Measurements from ENCODE around the gene SORBS1. TPM values are rescaled to one million over a fixed set of nuclear protein-coding genes. Genes with fewer than 3 reads are reported as not detected.

SORBS1 gene
- polyA plus RNA-seq, 1 donor: 76.7 TPM

DNA sequence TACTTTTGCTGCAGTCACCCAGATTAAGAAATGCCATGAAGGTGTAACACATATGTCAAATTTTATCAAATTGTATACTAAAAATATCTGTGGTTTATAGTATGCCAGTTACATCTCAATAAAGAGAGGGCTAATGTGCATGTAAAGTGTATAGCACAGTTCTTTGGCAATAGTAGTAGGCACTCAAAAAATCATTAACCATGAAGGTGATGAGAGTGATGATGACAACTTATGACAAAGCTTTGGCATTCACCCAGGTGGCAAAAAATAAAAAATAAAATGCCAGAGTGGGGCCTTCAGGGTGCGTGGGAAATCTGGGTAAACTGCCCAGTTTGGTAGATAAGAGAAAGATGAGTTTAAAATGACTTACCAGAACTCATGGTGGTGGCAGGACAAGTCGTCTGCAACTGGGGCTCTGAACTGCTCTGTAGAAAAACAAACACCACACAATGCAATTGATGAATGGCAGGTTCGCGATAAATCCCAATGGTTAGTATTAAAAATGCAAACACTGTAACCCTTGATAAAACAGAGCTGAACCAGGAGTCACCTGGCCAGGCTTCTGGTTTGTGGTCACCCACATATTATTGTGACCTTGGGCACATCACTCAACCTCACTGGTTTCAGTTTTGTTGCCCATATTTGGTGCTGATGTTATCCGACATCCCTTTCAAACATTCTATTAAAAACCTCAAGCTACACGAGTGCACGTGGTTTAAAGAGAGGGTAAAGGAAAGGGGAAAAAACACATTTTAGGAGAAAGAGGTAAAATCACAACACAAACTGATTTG lies 120.2 kb downstream of the SORBS1 start:
- no peak for DNase-seq (ENCODE audit: low read depth)

DNA sequence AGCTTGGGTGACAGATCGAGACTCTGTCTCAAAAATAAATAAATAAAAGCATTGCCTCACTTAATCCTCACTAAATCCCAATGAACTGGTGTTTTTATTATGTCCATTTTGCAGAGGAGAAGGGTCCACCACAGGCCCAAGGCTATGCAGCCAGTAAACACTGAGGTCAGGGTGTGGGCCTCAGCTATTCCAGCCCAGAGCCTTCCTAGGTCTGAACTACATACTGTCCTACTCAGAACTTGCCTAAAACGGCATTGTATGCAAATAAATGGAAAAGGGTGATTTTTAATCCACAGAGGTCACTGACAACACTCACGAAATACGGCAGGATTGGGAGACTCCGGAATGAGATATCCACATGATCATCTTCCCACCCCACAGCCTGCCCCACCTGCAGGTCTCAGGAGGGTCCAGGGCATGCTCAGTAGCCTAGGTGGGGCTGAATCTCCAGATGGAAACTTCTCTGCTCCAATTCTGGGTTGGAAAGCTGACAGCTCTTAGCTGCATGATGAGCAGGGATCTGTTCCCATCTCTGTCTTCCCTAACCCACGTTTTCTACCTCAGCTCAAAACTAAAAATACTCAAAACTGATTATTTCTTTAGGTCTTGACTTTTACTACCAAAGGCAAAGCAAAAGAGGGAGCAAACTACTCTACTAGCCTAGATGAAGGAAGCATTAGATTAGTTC lies 121.0 kb downstream of the SORBS1 start:
- DNase-seq (ENCODE audit: low read depth): no peak

DNA sequence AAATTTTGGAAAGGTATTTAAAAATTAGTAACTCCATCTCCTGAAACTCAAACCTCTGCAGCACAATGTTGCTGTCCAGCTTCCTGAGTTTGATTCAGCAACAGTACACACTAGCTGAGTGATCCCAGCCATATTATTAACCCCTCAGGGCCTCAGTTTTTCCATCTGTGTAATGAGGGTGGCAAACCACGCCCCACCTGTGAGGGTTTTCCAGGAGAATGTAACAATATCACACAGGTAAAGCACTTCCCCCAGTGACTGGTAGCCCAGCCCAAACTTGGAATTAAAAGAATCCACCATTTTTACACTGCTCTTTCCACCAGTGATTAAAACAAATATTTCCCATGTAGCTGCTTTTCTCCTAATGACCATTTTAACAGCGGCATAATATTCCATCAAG lies 122.4 kb downstream of the SORBS1 start:
- no peak for DNase-seq (ENCODE audit: low read depth)

DNA sequence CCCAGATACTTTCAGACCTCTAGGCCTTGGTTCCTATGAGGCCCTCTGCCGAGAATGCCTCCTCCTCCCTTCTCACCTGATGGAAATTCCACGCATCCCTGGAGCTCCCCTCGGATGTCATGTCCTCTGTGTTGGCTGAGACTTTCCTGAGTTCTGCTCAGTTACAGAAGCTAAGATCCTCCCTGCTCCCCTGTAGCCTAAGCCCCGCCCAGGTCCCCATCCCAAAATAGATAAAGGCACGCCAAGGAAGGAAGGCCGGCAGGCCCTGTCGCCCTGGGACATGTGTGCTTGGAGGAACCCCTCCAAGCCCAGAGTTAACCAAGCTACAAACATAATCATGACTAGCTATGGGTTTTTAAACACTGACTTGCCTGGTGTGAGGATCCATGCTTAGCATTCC lies 123.5 kb downstream of the SORBS1 start:
- no peak for DNase-seq (ENCODE audit: low read depth)

DNA sequence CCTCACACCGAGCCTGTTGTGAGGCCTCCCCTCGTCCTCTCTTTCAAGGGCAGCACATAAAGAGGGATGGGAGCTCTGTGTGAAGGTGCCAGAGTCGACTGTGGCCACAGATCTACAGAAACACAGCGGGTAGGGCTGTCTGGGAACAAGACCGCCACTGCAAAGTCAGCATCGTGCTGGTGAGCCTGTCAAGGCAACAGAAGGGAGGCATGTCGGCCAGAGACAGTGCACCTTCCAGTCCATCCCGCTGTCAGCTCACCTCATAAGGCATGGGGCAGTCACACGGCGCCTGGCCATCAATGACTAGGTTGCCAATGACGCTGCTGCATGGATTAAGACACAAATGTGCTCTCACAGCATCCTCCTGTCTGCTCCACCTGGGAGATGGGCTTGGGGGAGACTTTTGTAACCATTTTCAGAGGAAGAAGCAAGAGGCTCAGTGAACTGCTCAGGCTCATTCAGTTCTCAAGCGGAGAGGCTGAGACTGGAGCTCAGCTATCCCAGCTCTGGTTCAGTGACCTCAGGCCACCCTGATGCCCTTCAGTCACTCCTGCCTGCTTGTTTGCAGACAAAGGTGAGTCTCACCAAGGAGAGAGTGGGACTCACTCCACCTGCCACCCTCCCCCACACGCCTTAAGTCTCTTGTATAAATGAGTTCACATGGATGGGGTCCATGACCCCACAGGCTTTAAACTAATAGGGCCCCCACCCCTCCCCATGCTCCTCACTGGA lies 125.5 kb downstream of the SORBS1 start:
- no peak for DNase-seq (ENCODE audit: low read depth)

DNA sequence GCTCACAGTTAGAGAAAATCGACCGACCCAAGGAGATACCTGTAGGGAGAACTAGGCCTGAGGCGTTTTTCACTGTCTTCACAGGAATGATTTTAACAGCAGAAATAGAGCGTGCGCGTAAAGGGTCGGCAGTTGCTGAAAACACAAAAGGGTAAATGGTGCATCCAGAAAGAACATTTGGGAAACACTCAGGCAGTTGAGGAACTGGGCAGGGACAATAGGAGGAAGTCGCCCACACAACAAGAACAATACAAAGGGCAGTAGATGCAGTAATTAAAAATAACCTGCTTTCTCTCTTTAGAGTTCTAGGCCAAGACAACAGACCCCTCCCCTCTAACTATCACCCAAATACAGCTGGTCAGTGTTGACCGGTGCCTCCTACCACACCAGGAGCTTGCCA lies 126.6 kb downstream of the SORBS1 start:
- no peak for DNase-seq (ENCODE audit: low read depth)

DNA sequence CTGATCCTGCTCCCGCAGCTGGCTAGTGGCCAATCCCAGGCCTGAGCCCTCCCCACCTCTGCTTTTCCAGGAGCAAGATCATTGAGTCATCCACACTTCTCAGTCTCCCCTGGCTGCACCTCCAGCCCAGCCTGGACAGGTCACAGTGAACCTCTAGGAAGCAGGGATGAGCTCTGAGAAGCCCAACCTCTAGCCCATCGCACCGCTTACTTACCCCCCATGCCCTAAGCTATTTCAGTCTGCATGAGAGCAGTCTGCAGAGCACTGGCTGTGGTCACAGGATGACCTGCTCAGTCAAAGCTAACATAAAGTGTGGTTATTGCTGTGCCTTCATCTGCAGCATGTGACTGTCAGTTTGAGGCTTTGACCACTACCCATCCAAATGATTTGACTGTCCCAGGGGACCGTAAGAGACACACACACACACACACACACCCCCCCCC lies 129.2 kb downstream of the SORBS1 start:
- DNase-seq (ENCODE audit: low read depth): no peak

DNA sequence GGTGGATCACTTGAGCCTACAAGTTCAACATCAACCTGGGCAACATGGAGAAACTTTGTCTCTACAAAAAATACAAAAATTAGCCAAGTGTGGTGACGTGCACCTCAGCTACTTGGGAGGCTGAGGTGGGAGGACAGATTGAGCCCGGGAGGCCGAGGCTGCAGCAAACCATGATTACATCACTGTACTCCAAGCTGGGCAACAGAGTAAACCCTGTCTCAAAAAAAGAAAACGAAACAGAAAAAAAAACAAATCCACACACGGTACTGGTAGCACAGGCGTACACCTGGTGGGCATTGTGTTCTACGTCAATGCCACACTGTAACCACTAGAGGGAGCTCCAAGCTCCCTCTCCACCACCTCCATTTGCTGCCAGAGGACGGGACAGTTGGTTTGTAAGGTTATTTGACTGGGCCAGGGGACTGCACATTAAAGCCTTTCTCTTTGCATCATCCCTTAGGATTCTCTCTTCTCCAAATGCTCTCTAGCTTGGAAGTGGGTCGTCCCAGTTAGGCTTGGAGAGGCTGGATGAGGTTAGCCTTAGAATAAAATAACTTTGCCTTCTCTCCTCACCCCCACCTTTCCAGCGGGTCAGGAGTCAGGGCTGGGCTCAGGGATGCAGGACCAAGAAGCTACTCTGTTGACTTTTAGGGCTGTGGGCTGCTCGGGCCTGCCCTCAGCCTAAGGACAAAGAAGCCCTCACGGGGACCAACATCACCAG lies 130.8 kb downstream of the SORBS1 start:
- DNase-seq (ENCODE audit: low read depth): peak; percentile 44

DNA sequence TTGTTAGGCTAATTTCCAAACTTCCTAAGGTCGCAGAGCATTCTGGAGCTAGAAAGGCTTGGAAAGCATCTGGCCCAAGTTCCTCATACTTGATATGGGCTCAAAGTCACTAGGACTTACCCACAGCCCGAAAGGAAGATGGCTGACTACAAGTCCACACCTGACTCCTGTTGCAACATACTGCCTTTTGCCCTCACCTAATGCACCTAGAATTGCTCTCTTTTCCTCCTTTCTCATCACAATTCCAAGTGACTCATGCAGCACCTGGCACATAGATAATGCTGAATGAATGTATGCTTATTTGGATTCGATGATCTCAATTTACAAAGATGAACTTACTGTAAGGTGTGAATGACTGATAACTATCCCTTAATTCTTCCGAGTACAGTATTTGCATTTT lies 131.5 kb downstream of the SORBS1 start:
- no peak for DNase-seq (ENCODE audit: low read depth)

DNA sequence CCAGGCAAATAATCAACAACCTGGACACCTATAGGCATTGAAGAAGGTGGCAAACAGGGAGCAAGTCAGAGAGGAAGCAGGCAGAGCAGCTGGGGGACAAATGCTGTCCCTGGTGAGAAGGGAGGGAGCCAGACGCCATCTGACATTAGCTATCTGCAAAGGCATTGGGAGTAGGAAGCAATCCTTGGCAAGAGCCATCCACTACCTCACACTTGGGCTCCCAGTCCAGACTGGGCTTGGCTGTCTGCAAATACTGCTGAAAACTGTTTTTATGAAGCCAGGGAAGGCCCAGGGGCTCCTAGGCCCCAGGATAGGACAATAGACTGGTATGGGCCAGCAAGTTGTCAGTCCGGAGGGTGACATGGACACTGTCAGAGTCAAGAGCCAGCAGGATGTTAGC lies 132.5 kb downstream of the SORBS1 start:
- DNase-seq (ENCODE audit: low read depth): no peak

DNA sequence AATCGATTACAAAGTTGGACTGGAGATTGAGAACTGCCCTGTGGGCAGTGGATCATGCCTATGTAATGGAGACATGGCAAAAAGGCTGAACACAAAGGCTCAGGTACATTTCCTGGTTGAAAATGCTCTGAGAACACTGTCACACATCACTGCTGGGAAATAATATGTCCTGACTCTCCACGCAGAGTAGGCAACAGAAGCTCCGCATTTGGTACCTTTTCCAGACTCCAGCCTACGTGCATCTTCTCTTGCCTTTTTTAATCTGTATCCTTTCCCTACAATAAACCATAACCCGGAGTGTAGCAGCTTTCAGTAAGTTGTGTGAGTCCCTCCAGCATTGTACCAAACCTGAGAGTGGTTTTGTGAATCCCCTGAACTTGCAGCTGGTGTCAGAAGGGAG lies 134.7 kb downstream of the SORBS1 start:
- DNase-seq (ENCODE audit: low read depth): no peak

DNA sequence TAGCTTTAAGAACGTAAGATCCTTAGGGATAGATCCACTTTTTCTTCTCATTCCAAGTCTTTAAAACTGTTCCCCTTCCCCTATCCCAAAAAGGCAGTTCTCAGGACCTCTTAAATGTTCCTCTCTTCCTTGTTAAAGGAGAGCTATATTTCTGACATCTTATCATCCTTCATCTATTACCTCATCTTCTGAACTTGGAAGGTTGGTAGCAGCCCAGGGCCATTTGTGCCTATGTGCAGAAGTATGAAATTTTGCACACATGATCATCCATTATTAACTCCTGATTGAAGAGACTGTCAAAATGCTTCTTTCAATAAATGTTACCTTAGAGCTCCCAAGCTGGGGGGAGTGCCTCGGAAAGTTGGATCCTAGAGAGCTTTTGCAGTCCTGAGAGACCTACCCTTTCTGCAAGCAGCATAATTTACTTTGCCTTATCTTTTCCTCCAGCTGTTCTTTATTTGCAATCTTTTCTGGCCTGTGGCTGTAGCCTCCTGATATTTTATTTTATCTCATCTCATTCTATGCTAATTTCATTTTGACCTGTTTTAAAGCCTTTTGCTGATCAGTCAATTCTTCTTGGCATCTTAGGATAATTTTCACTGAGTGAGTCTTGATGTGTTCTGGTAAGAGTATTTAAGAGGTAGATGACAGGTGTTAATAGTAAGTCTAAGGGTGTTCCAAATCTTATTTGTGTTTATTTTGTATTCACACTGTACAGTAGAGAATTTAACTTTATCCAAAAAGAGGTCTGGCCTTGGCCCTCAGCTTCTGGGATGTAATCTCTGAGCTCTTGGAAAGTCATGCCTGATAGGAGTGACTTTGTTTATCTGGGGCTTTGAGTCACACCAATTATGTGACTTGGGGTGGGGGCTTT lies 135.3 kb downstream of the SORBS1 start:
- no peak for DNase-seq (ENCODE audit: low read depth)

DNA sequence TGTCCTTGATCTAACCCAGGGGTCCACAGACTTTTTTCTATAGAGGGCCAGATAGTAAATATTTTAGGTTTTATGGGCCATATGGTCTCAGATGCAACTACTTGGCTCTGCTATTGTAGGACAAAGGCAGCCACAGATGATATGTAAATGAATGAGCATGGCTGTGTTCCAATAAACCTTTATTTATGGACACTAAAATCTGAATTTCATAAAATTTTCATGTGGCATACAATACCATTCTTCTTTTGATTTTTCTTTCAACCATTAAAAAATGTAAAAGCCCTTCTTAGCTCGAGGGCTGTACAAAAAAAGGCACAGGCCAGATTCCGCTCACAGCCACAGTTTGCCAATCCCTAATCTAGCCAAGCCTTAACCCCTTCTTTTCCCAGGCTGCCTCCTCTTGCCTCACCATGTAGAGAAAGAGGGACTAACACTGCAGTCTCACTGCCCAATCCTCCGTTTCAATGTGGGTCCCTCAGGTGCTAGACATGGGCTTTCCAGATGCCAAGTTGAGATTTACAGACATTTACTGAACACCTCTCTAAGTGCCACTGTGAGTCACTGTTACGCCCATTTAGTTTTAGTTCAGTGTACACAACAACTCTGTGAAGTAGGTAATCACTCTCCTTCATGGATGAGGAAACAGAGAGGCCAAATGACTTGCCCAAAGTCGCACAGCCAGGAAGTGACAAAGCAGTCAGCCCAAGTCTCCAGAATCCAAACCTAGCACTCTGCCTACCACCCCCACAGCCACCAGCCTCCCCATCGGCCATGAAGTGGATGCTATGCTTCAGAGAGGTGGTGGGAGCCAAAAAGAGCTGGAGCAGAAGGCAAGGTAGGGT lies 137.8 kb downstream of the SORBS1 start:
- no peak for DNase-seq (ENCODE audit: low read depth)

DNA sequence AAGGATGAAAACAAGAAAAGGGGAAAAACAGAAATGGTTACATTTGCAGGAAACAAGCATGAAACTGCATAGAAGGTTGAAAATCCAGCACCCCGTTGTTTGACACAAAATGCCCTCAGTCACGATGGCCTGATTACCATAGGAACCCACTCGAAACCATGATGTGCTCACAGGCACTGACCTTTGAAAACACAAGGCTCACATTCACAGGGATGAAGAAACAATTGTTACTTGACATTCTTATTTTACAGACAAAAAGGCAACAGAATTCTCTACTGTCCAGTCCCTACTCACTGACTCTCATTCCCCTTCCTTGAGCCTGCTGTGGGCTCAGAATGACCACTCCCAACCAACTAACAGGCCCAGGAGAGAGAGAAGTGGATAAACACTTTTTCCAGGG lies 138.9 kb downstream of the SORBS1 start:
- DNase-seq (ENCODE audit: low read depth): no peak

DNA sequence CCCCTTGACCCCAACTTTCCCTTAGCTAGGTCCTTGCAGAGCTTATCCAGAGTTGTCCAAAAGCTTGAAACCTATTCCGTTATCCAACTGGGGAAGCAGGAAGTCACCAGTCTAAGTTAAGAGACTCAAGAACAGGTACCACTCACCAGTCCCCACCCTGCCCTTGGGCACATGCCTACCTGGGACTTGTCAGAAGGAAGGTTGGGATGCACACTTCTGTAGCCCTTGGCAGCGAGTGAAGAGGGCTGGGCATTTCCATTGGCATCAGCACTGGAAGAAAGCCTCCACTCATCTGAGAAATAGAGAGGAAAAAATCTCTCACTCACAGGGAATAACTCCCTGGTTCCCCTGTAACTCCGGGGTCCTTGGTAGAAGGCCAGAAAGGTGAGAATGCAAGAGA lies 139.4 kb downstream of the SORBS1 start:
- no peak for DNase-seq (ENCODE audit: low read depth)

DNA sequence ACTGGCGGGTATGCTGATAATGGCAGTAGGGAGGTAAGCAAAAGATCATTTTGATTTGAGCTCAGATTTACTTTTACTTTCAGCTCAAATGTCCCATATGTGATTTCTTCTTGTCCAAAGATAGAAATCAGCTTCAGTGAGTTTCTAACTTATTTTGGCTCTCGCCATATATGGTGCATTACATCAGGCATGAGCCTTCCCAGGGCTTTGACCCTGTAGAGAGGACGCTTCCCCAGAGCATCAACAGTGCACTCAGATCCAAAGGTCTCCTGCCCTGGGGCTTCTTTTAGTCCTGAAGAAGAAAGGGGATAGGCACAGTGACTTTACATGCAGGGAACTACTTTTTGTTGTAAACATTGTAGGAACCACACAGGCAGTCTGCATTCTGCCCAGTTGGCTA lies 141.8 kb downstream of the SORBS1 start:
- DNase-seq (ENCODE audit: low read depth): no peak

DNA sequence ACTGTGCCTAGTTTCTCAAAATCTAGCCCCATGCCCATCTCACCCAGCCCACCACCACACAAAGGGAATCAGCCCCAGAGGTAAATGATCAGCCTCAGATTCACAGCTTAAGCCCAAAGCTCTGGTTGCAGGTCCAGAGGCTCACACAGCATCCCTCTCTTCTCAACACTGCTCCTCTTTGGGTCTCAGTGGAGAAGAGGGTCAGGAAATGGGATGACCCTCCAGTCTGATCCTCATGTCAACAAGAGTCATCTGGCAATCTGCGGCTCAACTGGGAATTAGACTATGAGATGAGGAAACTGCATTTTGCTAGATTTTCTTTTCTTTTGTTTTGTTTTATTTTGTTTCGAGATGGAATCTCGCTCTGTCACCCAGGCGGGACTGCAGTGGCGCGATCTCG lies 144.2 kb downstream of the SORBS1 start:
- DNase-seq (ENCODE audit: low read depth): no peak

DNA sequence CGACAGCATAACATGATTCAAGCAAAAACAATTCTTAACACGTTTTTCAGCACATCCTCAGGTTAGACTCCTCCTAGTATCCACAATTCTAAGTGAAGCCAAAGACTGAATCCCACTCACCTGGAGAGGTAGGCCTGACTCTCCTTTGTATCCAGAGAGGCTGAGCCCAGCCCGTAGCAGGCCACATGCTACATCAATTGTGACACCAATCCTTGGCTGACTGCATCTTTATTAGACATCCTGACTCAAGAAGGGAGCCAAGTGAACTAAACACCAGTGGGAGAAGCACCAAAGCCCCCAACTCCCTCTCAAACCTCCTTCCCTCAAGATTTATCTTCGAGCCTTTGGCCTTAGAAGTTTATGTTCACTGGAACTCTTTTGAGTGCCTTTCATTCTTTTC lies 144.9 kb downstream of the SORBS1 start:
- DNase-seq (ENCODE audit: low read depth): no peak

DNA sequence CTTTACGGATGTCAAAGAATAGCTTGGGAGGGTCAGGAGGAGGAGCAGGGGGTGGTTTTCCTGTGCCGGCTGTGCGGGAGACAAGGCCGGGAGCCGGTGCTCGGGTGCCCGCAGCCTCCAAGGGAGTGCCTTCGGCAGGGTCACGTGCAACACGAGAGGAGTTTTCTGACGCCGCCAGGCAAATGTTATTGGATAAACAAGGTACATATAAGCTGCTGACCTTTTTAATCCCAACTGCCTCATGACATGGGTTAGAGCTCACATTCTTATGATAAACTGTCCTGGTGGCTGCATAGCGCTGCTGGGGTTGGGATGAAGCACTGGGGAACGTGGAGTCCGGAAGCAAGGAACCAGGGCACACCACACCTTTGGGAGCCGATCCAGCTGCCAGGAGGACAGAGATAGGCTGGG lies 145.5 kb downstream of the SORBS1 start:
- DNase-seq (ENCODE audit: low read depth): no peak

DNA sequence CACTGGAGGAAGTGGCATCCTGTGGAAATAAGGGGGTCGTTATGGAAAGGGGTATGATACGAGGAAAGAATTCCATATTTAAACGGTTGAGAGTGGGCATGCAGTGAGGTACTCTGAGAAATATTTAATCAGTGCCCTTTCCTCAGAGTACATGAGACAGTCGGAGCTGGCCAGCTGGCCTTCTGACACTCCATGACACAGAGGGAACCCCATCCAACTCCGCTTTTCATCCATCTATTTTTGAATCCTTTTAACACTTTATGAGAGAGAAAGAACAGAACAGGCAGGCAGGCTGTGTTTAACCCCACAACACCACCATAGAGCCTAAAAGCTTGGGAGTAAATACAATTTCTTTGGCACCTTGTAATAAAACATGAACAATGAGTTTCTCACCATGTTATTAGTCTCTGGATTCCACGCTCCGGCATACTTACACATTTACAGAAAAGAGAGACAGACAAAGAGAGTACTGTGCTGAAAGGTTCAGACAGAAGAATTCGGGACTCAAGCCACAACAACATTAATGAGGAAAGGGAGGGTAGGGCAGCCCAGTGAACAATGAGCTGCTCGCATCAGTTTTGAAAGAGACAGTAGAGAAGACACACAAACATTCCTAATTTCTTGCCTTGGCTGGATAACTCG lies 146.2 kb downstream of the SORBS1 start:
- no peak for DNase-seq (ENCODE audit: low read depth)

Data from forelimb muscle (tissue), 1 donor.